ENCODE results near the gene TTC28.
"Not testable (repeated sequence)": the region's sequence is repeated elsewhere in the genome, so short reads cannot be mapped to it uniquely, and the experiment has no call there.

TTC28 gene

GRCh38 chr22:28180804-28181731 is 498.6 kb downstream of the TTC28 start:
- DNase-seq (ENCODE audit: low spot score) = peak; percentile 16

DNA sequence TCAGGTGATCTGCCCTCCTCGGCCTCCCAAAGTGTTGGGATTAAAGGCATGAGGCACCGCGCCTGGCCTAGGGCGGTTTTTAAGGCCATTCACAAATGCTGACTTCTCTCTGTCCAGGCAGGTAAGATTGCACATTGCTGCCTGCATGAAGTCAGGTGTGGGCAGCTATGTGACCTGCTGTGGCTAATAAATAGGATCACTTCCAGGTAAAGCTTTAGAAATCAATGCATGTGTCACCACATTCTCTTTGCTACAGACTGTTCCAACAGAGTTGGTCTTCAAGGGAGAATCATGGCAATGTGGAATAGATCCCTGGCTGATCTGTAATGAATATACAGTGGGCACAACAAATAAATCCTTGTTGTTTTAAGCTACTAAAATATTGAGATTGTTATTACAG is 500.2 kb downstream of the TTC28 start:
- DNase-seq (ENCODE audit: low spot score) = no peak

DNA sequence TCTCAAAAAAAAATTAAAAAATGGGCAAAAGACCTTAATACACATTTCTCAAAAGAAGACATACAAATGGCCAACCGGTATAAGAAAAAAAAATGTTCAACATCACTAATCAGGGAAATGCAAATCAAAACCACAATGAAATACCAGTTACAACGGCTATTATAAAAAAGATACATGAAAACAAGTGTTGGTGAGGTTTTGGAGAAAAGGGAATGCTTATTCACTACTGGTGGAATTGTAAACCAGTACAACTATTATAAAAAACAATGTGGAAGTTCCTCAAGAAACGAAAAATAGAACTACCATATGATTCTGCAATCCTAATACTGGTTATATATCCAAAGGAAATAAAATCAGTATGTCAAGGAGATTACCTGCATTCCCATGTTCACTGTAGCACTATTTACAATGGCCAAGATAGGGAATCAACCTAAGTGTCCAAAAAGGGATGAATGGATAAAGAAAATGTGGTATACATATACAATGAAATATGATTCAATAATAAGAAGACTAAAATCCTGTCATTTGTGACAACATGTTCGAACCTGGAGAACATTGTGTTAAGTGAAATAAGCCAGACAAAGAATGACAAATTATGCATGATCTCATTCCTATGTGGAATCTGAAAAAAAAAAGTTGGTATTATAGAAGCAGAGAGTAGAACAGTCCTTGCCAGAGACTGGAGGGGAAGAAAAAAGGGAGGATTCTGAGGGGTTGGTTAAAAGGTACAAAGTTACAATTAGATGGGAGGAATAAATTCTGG is 503.7 kb downstream of the TTC28 start:
- no peak for DNase-seq (ENCODE audit: low spot score)

GRCh38 chr22:28174509-28174908 is 505.1 kb downstream of the TTC28 start:
- DNase-seq (ENCODE audit: low spot score) = no peak

DNA sequence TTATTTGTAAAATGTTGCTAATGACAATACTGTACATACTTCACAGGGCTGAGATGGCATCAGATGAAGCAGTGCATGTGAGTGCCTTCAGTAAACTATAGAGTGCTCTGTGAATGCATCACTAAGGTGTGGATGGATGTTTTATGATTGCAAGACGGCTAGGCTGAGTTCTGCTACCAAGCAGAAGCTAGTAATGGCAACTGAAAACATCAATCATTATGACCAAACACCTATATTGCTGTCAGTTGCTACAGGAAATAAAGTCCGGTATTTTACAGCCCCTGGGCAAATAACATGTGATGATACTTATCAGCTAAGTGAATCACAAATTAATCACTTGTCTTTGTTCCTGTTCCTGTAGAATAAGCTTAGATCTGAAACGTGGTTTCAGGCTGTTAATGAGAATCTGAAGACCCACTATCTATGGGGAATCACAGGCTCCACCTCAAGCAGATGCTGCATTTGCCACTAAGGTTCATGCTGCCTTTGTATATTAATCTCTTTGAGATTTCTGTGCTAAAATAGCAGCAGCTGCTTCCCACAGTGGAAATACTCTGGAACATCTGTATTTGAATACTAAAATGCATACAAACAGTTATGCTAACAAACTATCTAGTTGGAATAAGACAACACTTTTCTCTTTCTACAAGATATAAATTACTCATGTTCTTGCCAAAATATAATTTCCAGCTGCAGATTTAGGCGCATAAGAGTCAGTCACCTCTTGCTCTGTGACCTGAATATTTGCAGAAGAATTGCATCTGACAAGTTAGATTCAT is 506.6 kb downstream of the TTC28 start:
- DNase-seq (ENCODE audit: low spot score) = no peak

DNA sequence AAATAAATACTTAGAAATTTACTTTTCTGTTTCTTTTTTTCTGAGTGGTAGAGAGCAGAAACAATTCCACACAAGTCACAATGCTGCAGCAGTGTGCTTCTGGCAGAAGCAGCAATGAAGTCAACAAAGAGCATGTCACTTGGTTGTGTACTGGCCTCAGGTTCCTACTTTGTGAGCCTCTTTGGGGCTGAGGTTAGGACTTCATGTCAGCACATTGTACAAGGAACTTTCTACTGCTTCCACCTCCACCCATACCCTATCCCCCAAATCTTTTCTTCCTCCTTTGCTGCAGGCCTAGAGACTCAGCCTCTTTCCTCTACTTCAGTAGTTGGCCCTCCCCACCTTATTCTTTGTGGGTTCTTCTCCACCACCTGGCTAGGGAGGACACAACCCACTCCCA is 507.9 kb downstream of the TTC28 start:
- no peak for DNase-seq (ENCODE audit: low spot score)

- DNase-seq (ENCODE audit: low spot score) = no peak
Measured at GRCh38 chr22:28171115-28171514, 508.5 kb downstream of the TTC28 start.

GRCh38 chr22:28169314-28169713 is 510.3 kb downstream of the TTC28 start:
- DNase-seq (ENCODE audit: low spot score) = not testable (repeated sequence)

GRCh38 chr22:28155808-28156207 is 523.8 kb downstream of the TTC28 start:
- DNase-seq (ENCODE audit: low spot score) = no peak

- DNase-seq (ENCODE audit: low spot score) = no peak
Measured at GRCh38 chr22:28154861-28155260, 524.8 kb downstream of the TTC28 start.

DNA sequence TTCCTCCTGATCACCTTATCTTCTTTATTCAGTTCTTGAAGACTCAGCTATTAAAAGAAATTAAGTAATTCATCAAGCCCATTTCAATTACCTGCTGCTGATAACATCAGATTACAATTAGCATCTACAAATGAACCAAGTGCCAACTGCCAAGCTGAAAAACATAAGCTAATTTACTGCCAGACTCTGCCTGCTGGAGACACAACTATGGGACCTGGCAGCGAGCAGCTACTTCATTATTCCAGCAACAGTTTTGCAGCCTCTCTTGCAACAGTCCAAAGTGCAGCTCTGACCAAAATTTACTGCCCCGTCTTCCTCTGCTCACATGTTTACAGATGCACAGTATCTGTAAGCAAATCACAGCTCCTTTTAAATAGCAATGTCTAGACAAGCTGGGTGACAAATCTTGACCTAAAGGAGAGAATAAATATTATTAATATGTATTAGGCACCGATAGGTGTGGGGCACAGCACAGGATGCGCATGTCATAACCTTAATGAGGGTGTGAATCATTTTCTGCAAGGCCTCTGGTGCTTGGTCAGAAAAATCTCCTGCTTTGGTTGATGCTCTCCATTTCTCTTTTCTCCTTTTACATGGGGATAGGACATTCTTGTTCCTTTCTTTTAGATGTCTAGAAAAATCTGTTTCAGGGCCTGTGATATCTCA is 528.4 kb downstream of the TTC28 start:
- DNase-seq (ENCODE audit: low spot score) = no peak

GRCh38 chr22:28148816-28149465 is 530.7 kb downstream of the TTC28 start:
- DNase-seq (ENCODE audit: low spot score) = no peak

- no peak for DNase-seq (ENCODE audit: low spot score)
Measured at GRCh38 chr22:28147401-28147800, 532.2 kb downstream of the TTC28 start.

- no peak for DNase-seq (ENCODE audit: low spot score)
Measured at GRCh38 chr22:28146401-28147314, 533.0 kb downstream of the TTC28 start.

GRCh38 chr22:28143961-28144745 is 535.5 kb downstream of the TTC28 start:
- DNase-seq (ENCODE audit: low spot score) = no peak

- no peak for DNase-seq (ENCODE audit: low spot score)
Measured at GRCh38 chr22:28143241-28143865, 536.3 kb downstream of the TTC28 start.

DNA sequence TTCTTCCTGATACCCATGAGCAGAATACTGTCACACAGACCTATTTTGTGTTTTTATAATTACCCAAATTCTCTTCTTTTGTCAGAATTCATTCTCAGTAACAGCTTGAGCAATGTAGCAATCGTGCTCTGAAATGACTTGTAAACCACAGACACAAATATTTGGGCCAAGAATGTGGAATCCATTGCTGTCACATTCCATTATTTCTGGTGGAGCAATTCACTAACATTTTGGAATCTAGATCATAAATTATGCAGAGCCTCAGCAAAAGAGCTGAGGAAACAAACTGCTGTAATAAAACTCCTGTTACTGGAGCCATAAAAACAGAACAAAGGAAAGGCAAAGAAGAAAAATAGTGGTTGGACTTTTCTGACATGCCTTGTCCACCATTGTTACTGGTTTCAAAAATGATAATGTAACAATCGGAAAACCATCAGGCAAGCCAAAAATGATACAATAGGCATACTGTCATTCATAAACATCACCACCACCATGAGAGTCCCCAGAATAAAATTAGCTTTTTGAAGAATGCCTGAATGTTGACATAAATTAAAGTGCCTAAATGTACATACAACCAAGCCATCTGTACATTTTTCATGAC is 537.2 kb downstream of the TTC28 start:
- DNase-seq (ENCODE audit: low spot score) = peak; percentile 45

GRCh38 chr22:28141614-28142013 is 538.0 kb downstream of the TTC28 start:
- peak; percentile 18 for DNase-seq (ENCODE audit: low spot score)

Data from AG08396 (cell line).